Cerebellar cortex (tissue), 1 donor: ENCODE data around the gene STS.

Experiments used
- DNase-seq: peaks from one replicate; pipeline ENCODE4 v3.0.0-alpha.2; 2015; ENCODE audit warnings: low spot score

STS gene

GRCh38 chrX:7179446-7179845 is 31.9 kb downstream of the STS start:
- DNase-seq = no peak

- no peak for DNase-seq
Measured at GRCh38 chrX:7184816-7185215, 37.3 kb downstream of the STS start.

GRCh38 chrX:7188672-7189071 is 41.2 kb downstream of the STS start:
- DNase-seq = no peak

GRCh38 chrX:7190157-7190556 is 42.6 kb downstream of the STS start:
- DNase-seq = no peak

- DNase-seq = no peak
Measured at GRCh38 chrX:7191681-7192110, 44.2 kb downstream of the STS start.

- DNase-seq = no peak
Measured at GRCh38 chrX:7192871-7193270, 45.4 kb downstream of the STS start.

- DNase-seq = no peak
Measured at GRCh38 chrX:7194606-7195005, 47.1 kb downstream of the STS start.
